A549 (cell line): Measurements from ENCODE around the gene GABBR2. TPM values are rescaled to one million over a fixed set of nuclear protein-coding genes. Genes with fewer than 3 reads are reported as not detected.
A peak's percentile ranks its signal among the peaks of the same experiment; 100 is the strongest.

ENCODE experiments used
- ATAC-seq, 2 experiments: fragments of 200-7000 bp in 1 of 2; fragments of >200 bp in 1 of 2; cut with Nextera tagmentation in 1 of 2; cut with Tn5 transposase in 1 of 2; 3 replicates each; pipeline versions ENCODE4 v1.8.0 to v1.9.1; 2018 to 2020; ENCODE audit warnings: mild to moderate bottlenecking in 1 of 2, moderate library complexity in 1 of 2
- CTCF ChIA-PET: fragments of 300-600 bp; sonication (Branson Sonifier 250); formaldehyde crosslinking; extraction: SDS; loops from one replicate; lab custom pipeline; 2021; ENCODE audit warnings: antibody characterized with exemption, inconsistent platforms; lab: Yijun Ruan, JAX
- POLR2A ChIA-PET: fragments of 350-600 bp; formaldehyde crosslinking; extraction: SDS; loops from one replicate; lab custom pipeline; 2021; ENCODE audit warnings: antibody characterized with exemption, inconsistent platforms; lab: Yijun Ruan, JAX
- DNase-seq, 2 experiments: peaks; one replicate each; pipeline versions ENCODE4 v3.0.0 to v3.0.0-alpha.2; 2011 to 2016; ENCODE audit warnings: low read depth in 1 of 2, low spot score in 1 of 2
- FAIRE-seq: peaks from 2 replicates; lab custom pipeline; 2011; peaks lifted over from hg19 to GRCh38; lab: Jason Lieb, UNC
- H3K27ac ChIP-seq, 2 experiments: fragments of >200 bp; sonication (Bioruptor Twin); formaldehyde crosslinking; 3 replicates each; pipeline ENCODE4 v1.5.1; 2016 to 2017
- H3K4me1 ChIP-seq: fragments of >200 bp; sonication (Bioruptor Twin); formaldehyde crosslinking; 3 replicates; pipeline ENCODE4 v1.6.1; 2016
- H3K4me2 ChIP-seq: fragments of >200 bp; sonication (Bioruptor Twin); formaldehyde crosslinking; 3 replicates; pipeline ENCODE4 v1.6.1; 2016
- H3K4me3 ChIP-seq: fragments of >200 bp; sonication (Bioruptor Twin); formaldehyde crosslinking; 3 replicates; pipeline ENCODE4 v1.5.1; 2016
- H3K9me3 ChIP-seq: fragments of >200 bp; sonication (Bioruptor Twin); formaldehyde crosslinking; 3 replicates; pipeline ENCODE4 v1.6.1; 2016
- EHMT2 ChIP-seq: fragments of 200-600 bp; sonication (generic); IDR thresholded peaks from 2 replicates; pipeline ENCODE4 v1.6.1; 2016; ENCODE audit warnings: antibody characterized with exemption, low read depth, mild to moderate bottlenecking, moderate library complexity
- ESRRA ChIP-seq: fragments of 150-350 bp; IDR thresholded peaks from 2 replicates; pipeline ENCODE4 v1.6.1; 2014; ENCODE audit warnings: mild to moderate bottlenecking, low read length, borderline replicate concordance
- HEYL ChIP-seq: fragments of 250-450 bp; sonication (Bioruptor Pico); IDR thresholded peaks from 2 replicates; pipeline ENCODE4 v1.8.0; 2021; ENCODE audit warnings: mild to moderate bottlenecking, moderate library complexity
- HOXB13 ChIP-seq: fragments of 250-450 bp; sonication (Bioruptor Pico); IDR thresholded peaks from 2 replicates; pipeline ENCODE4 v1.5.0; 2020; ENCODE audit warnings: low read depth, mild to moderate bottlenecking, moderate library complexity
- HOXB5 ChIP-seq: fragments of 250-450 bp; sonication (Bioruptor Pico); IDR thresholded peaks from 2 replicates; pipeline ENCODE4 v1.5.0; 2020; ENCODE audit warnings: mild to moderate bottlenecking, moderate library complexity
- JUN ChIP-seq, 2 experiments: fragments of >200 bp; sonication (Bioruptor Twin); formaldehyde crosslinking; IDR thresholded peaks; 2 replicates in 1 of 2; 3 replicates in 1 of 2; pipeline ENCODE4 v1.6.1; 2016 to 2017
- KDM5A ChIP-seq: fragments of 200-600 bp; sonication (generic); IDR thresholded peaks from 2 replicates; pipeline ENCODE4 v1.6.1; 2016; ENCODE audit warnings: antibody characterized with exemption, mild to moderate bottlenecking
- MAFK ChIP-seq: fragments of 450-650 bp; IDR thresholded peaks from 2 replicates; pipeline ENCODE4 v1.6.1; 2014; ENCODE audit not compliant: partially characterized antibody
- POLR2A ChIP-seq: IDR thresholded peaks from 2 replicates; pipeline ENCODE4 v1.6.1; 2012; ENCODE audit warnings: mild to moderate bottlenecking, low read length
- POLR2AphosphoS2 ChIP-seq: conservative IDR thresholded peaks from 2 replicates; pipeline ENCODE4 v1.6.1; 2012; ENCODE audit warnings: low read length, improper control_type of control experiment, inconsistent platforms
- TFCP2L1 ChIP-seq: fragments of 250-450 bp; sonication (Bioruptor Pico); IDR thresholded peaks from 2 replicates; pipeline ENCODE4 v1.5.0; 2021; ENCODE audit warnings: mild to moderate bottlenecking
- ZC3H11A ChIP-seq: fragments of 450-650 bp; IDR thresholded peaks from 2 replicates; pipeline ENCODE4 v1.6.1; 2014; ENCODE audit warnings: antibody characterized with exemption, mild to moderate bottlenecking
- ZFP36 ChIP-seq: fragments of 450-650 bp; IDR thresholded peaks from 2 replicates; pipeline ENCODE4 v1.6.1; 2014; ENCODE audit warnings: borderline replicate concordance; ENCODE audit not compliant: partially characterized antibody
- ZNF302 ChIP-seq: fragments of 250-450 bp; sonication (Bioruptor Pico); IDR thresholded peaks from 2 replicates; pipeline ENCODE4 v1.9.0; 2021; ENCODE audit warnings: inconsistent platforms, mild to moderate bottlenecking, moderate library complexity
- WGBS: methylation state at CpG from one replicate; pipeline ENCODE4 v1.1.6; 2017; ENCODE audit errors: missing lambda C conversion rate; 5-methylcytosine and 5-hydroxymethylcytosine counted together
- polyA minus RNA-seq: library from RNA; depleted of rRNA, polyadenylated mRNA; stranded (reverse); fragments of >200 nt; gene quantifications from 2 replicates; pipeline ENCODE4 v1.2.3, GENCODE V29; 2011; rRNA and poly(A)+ RNA removed
- polyA plus RNA-seq, 4 experiments: library from polyadenylated mRNA; depleted of rRNA in 3 of 4; stranded (reverse); fragments of >200 nt; fragmentation: RNase III in 1 of 4; extraction: RNeasy Plus Mini Kit Qiagen cat#74134 plus additional on column Dnase treatment in 1 of 4; gene quantifications; 2 replicates in 3 of 4; 3 replicates in 1 of 4; pipeline ENCODE4 v1.2.3, GENCODE V29; 2011 to 2017
- TF ChIP-seq, protein P1 (sequence below): fragments of 200-600 bp; sonication (generic); IDR thresholded peaks from 2 replicates; pipeline ENCODE4 v1.6.1; 2016; ENCODE audit warnings: antibody characterized with exemption, mild to moderate bottlenecking, moderate library complexity
- TF ChIP-seq, protein P2 (sequence below): fragments of >200 bp; sonication (Bioruptor Twin); formaldehyde crosslinking; IDR thresholded peaks from 3 replicates; pipeline ENCODE4 v1.5.1; 2016

Gene GABBR2
- 0.08 and 0.21 TPM in 2 replicates for polyA plus RNA-seq (2011; rRNA removed)
- polyA plus RNA-seq (2012; cell fraction: cytosol; rRNA removed), result 0.05 and 0.07 TPM in 2 replicates
- polyA plus RNA-seq (2012; cell fraction: nucleus; rRNA removed), result 0.05 and 0.06 TPM in 2 replicates
- 0.34 to 0.57 TPM (median 0.47 TPM) in 3 replicates for polyA plus RNA-seq (2017; fragmentation: RNase III; extraction: RNeasy Plus Mini Kit Qiagen cat#74134 plus additional on column Dnase treatment)
- polyA minus RNA-seq, result 0.34 and 1.2 TPM in 2 replicates

DNA sequence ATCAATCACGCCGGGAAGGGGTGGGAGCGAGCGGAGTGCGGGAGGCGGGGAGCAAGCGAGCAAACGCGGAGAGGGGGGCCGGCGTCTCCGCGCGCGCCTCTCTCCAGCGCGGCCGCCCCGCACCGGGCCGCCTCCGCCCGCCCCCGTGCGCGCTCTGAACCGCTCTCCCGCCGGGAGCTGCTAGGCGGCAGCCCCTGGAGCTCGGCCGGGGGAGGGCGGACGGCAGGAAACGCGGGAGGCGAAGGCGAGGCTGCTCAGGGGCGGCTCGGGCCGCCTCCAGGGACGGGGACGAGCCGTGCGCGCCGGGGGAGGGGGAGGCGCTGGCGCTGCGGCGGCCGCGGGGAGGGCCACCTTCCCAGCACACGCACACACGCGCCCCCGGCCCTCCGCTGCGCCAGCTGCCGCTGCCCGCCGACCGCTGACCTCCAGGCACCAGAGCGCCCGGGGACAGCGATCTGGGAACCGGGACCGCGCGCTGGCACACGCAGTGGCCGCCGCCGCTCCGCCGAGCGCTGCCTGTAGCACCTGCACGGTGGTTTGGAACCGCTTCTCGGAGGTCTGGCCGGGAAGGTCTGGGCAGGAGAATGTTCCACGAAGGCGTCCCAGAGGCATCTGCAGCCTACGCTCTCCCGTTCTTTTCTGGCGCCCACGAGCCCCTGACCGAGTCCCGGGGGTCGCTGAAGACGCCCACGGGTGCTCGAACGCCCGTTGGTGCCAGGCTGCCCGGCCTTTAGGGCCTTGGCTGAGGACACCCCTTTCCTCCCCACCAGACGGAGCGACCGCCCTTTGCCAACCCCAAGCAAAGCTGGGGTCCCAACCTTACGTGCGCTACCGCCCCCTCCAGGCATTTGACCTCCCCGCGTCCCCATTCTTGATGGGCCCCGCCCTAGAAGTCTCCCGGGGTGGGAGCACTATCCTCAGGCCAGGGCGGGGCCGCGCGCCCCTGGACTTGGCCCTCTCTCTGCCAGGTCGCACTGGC, at the start of gene GABBR2:
Gene GABBR2, minus strand, starts transcription at position 3 of the 979 bp plus-strand sequence. CDS start 198 bp downstream, outside the sequence.
- ChIA-PET POLR2A (no interaction called here), CTCF (interaction anchor here (0.9 to 5.8 kb wide), 7 partner anchors 14 to 504 kb away, joined by 3 to 59 read pairs (median 5); no protein-coding TSS in a partner anchor)
- Histone ChIP-seq H3K27ac (peak within 1 kb of the TSS in 1 of 2 experiments; percentile 42; a peak in 1 of 6 replicates), H3K4me1 (peaks cover 15% of the 10 kb centered on the region), H3K4me3 (peak within 1 kb of the TSS; percentile 52), H3K9me3 (no peaks in the 10 kb centered on the region), H3K4me2 (peak within 1 kb of the TSS; percentile 85)
- FAIRE-seq (no peak), ATAC-seq (0 out of 6 replicates have a peak, but pooled peaks of 1 of the 2 experiments have one; percentile 3), DNase-seq (peak in 1 of 2 experiments; percentile 15)
- 13% methylated on average over 24 of the region's 111 CpGs for WGBS
- TF ChIP-seq MAFK (no peak), POLR2AphosphoS2 (no peak), ZC3H11A (no peak), ZNF302 (no peak)
- TF ChIP-seq, protein P1, sequence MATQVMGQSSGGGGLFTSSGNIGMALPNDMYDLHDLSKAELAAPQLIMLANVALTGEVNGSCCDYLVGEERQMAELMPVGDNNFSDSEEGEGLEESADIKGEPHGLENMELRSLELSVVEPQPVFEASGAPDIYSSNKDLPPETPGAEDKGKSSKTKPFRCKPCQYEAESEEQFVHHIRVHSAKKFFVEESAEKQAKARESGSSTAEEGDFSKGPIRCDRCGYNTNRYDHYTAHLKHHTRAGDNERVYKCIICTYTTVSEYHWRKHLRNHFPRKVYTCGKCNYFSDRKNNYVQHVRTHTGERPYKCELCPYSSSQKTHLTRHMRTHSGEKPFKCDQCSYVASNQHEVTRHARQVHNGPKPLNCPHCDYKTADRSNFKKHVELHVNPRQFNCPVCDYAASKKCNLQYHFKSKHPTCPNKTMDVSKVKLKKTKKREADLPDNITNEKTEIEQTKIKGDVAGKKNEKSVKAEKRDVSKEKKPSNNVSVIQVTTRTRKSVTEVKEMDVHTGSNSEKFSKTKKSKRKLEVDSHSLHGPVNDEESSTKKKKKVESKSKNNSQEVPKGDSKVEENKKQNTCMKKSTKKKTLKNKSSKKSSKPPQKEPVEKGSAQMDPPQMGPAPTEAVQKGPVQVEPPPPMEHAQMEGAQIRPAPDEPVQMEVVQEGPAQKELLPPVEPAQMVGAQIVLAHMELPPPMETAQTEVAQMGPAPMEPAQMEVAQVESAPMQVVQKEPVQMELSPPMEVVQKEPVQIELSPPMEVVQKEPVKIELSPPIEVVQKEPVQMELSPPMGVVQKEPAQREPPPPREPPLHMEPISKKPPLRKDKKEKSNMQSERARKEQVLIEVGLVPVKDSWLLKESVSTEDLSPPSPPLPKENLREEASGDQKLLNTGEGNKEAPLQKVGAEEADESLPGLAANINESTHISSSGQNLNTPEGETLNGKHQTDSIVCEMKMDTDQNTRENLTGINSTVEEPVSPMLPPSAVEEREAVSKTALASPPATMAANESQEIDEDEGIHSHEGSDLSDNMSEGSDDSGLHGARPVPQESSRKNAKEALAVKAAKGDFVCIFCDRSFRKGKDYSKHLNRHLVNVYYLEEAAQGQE, result no peak

DNA sequence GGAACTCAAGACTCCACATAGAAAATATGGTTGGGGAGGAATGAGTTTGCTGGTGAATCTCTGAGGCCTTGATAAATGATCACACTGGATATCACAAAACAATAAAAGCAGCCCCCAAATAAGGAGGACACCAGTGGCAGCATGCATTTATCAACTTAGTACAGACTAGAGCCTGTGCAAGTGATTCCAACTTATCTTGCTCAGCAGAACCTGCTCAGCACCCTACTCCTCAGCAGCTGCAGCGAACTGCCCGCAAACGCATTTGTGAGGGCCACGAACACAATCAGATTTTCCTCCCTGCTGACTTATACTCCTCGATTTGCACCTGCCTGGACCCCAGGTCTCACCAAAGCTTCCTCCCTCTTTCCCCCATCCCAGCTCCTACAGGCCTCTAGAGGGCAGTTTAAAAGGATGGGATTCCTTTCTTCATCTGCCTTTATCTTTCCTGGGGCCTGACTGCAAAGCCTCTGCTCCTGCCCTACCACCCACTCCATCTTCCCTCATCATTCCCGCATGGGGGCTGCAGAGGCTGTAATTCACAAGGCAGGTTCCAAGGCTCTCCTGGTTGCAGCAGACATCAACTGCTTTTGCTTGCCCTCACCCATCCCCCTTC, 46.4 kb upstream of the GABBR2 start:
- Histone ChIP-seq H3K4me1 (no peaks in the 10 kb centered on the region), H3K4me2 (no peak overlapping the region), H3K27ac (no peak overlapping the region), H3K9me3 (peaks cover 15% of the 10 kb centered on the region; the same call in 2 of the 3 replicates), H3K4me3 (no peak overlapping the region)
- ATAC-seq (no peak), DNase-seq (no peak), FAIRE-seq (no peak)
- TF ChIP-seq, protein P2, sequence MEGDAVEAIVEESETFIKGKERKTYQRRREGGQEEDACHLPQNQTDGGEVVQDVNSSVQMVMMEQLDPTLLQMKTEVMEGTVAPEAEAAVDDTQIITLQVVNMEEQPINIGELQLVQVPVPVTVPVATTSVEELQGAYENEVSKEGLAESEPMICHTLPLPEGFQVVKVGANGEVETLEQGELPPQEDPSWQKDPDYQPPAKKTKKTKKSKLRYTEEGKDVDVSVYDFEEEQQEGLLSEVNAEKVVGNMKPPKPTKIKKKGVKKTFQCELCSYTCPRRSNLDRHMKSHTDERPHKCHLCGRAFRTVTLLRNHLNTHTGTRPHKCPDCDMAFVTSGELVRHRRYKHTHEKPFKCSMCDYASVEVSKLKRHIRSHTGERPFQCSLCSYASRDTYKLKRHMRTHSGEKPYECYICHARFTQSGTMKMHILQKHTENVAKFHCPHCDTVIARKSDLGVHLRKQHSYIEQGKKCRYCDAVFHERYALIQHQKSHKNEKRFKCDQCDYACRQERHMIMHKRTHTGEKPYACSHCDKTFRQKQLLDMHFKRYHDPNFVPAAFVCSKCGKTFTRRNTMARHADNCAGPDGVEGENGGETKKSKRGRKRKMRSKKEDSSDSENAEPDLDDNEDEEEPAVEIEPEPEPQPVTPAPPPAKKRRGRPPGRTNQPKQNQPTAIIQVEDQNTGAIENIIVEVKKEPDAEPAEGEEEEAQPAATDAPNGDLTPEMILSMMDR, result no peak
- TF ChIP-seq ZNF302 (no peak), ZFP36 (no peak), EHMT2 (no peak), POLR2A (no peak), HOXB5 (CRISPR knock-in tag) (no peak), KDM5A (no peak), JUN (IDR thresholded peaks at IDR 0.05) (no peak), HOXB13 (CRISPR knock-in tag) (no peak), ESRRA (no peak), HEYL (no peak), TFCP2L1 (CRISPR knock-in tag) (no peak)
- 83% methylated on average over 6 of the region's 6 CpGs for WGBS
- CTCF ChIA-PET, result interaction anchor here (0.7 to 5.5 kb wide), 7 partner anchors 12 to 451 kb away, joined by 3 to 34 read pairs (median 4); no protein-coding TSS in a partner anchor
- POLR2A ChIA-PET, result no interaction called here
